GM12878 (cell line): Measurements from ENCODE around the gene MICAL3. TPM values are rescaled to one million over a fixed set of nuclear protein-coding genes. Genes with fewer than 3 reads are reported as not detected.

Experiments used
- ESRRA ChIP-seq: IDR thresholded peaks from 2 replicates; pipeline ENCODE4 v1.6.1; 2012; ENCODE audit warnings: mild to moderate bottlenecking, low read length, improper control_type of control experiment
- KAT2A ChIP-seq: conservative IDR thresholded peaks from 2 replicates; pipeline ENCODE4 v1.6.1; 2011; ENCODE audit warnings: low read depth, low read length; ENCODE audit not compliant: control insufficient read depth
- SMAD1 ChIP-seq: fragments of 450-650 bp; IDR thresholded peaks from 2 replicates; pipeline ENCODE4 v1.6.1; 2018; ENCODE audit warnings: mild to moderate bottlenecking, low read depth; ENCODE audit not compliant: partially characterized antibody
- TCF3 ChIP-seq: IDR thresholded peaks from 2 replicates; pipeline ENCODE4 v1.6.1; 2012; ENCODE audit warnings: low read depth, mild to moderate bottlenecking, low read length, borderline replicate concordance; ENCODE audit not compliant: insufficient read depth
- polyA plus RNA-seq, 11 experiments: library from polyadenylated mRNA; depleted of rRNA in 4 of 11; unstranded in 6 of 11; stranded (reverse) in 5 of 11; fragments of >200 nt; fragmentation: Nextera tagmentation in 4 of 11; fragmentation: Illumina TruSeq in 1 of 11; extraction: Ambion mirVana in 4 of 11; extraction: Trizol in 1 of 11; gene quantifications; 1 replicate in 1 of 11; 2 replicates in 10 of 11; pipeline versions ENCODE4 v1.2.1 to v1.2.3, GENCODE V29; 2011 to 2016; ENCODE audit warnings: inconsistent platforms in 2 of 11, missing spikeins in 2 of 11, low read depth in 1 of 11
- total RNA-seq, 4 experiments: library from RNA; depleted of rRNA in 3 of 4; stranded (reverse); fragments of >200 nt in 3 of 4; fragmentation: Illumina TruSeq in 1 of 4; extraction: Trizol in 1 of 4; gene quantifications; 2 replicates each; pipeline versions ENCODE4 v1.2.1 to v1.2.3, GENCODE V29; 2013 to 2021
- TF ChIP-seq, protein P1 (sequence below): fragments of 450-650 bp; formaldehyde crosslinking; IDR thresholded peaks from 2 replicates; pipeline ENCODE4 v1.5.0; 2022; ENCODE audit warnings: mild to moderate bottlenecking, missing genetic modification characterization
- TF ChIP-seq, protein P2 (sequence below): fragments of 450-650 bp; IDR thresholded peaks from 2 replicates; pipeline ENCODE4 v1.6.1; 2018; ENCODE audit warnings: mild to moderate bottlenecking, low read depth, moderate library complexity; ENCODE audit not compliant: partially characterized antibody
- TF ChIP-seq, protein P3 (sequence below): IDR thresholded peaks from 2 replicates; pipeline ENCODE4 v1.6.1; 2012; ENCODE audit warnings: low read depth, low read length, improper control_type of control experiment

The MICAL3 gene
- total and polyA plus RNA-seq, 10 of the 15 experiments (the other 5 are each of a cell fraction or from before 2014, with no cell fraction given): 2.6 to 92.2 (median 24.0) TPM

DNA sequence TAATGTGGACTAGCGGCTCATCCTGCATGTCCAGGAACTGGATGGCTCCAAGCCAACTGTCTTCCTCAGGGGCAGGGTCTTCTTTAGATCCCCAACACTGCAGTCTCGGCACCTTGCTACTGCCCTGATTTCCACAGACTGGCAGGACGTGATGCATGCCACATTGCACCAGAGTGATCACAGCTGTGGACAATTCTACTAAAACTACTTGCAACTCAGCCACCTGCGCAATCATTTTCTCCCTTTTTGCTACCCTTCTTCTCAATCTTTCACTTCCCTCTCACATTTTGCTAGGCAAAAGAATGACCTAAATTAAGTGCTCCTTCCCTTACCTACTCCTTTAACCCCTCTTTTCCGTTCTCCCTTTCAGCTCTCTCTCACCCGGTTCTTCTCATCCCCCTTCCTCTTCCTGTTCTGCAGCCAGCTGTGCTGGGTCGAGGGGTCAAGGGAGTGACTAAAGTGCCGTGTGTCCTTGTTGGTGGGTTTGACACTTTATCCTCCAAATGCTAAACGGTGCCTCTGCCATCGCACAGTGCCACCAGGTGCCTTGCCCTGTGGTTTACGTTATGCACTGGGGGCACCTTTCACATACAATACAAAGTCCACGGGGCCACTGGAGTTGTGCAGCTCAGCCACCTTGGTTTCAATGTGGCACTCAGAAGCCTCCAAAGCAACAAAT lies 42.0 kb upstream of the MICAL3 start (continued):
- no peak for TF ChIP-seq KAT2A
- peak; percentile 74; the same call in 1 of the 2 replicates for TF ChIP-seq TCF3
- no peak for TF ChIP-seq SMAD1
- TF ChIP-seq, protein P1, sequence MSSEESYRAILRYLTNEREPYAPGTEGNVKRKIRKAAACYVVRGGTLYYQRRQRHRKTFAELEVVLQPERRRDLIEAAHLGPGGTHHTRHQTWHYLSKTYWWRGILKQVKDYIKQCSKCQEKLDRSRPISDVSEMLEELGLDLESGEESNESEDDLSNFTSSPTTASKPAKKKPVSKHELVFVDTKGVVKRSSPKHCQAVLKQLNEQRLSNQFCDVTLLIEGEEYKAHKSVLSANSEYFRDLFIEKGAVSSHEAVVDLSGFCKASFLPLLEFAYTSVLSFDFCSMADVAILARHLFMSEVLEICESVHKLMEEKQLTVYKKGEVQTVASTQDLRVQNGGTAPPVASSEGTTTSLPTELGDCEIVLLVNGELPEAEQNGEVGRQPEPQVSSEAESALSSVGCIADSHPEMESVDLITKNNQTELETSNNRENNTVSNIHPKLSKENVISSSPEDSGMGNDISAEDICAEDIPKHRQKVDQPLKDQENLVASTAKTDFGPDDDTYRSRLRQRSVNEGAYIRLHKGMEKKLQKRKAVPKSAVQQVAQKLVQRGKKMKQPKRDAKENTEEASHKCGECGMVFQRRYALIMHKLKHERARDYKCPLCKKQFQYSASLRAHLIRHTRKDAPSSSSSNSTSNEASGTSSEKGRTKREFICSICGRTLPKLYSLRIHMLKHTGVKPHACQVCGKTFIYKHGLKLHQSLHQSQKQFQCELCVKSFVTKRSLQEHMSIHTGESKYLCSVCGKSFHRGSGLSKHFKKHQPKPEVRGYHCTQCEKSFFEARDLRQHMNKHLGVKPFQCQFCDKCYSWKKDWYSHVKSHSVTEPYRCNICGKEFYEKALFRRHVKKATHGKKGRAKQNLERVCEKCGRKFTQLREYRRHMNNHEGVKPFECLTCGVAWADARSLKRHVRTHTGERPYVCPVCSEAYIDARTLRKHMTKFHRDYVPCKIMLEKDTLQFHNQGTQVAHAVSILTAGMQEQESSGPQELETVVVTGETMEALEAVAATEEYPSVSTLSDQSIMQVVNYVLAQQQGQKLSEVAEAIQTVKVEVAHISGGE: no peak
- no peak for TF ChIP-seq ESRRA
- TF ChIP-seq, protein P2, sequence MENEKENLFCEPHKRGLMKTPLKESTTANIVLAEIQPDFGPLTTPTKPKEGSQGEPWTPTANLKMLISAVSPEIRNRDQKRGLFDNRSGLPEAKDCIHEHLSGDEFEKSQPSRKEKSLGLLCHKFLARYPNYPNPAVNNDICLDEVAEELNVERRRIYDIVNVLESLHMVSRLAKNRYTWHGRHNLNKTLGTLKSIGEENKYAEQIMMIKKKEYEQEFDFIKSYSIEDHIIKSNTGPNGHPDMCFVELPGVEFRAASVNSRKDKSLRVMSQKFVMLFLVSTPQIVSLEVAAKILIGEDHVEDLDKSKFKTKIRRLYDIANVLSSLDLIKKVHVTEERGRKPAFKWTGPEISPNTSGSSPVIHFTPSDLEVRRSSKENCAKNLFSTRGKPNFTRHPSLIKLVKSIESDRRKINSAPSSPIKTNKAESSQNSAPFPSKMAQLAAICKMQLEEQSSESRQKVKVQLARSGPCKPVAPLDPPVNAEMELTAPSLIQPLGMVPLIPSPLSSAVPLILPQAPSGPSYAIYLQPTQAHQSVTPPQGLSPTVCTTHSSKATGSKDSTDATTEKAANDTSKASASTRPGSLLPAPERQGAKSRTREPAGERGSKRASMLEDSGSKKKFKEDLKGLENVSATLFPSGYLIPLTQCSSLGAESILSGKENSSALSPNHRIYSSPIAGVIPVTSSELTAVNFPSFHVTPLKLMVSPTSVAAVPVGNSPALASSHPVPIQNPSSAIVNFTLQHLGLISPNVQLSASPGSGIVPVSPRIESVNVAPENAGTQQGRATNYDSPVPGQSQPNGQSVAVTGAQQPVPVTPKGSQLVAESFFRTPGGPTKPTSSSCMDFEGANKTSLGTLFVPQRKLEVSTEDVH: no peak
- TF ChIP-seq, protein P3, sequence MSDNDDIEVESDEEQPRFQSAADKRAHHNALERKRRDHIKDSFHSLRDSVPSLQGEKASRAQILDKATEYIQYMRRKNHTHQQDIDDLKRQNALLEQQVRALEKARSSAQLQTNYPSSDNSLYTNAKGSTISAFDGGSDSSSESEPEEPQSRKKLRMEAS: no peak
